GM18861 (cell line): ENCODE measurements around the gene HSD3B2.

Source experiments
- ATAC-seq: cut with Tn5 transposase; IDR thresholded peaks from one replicate; pipeline ENCODE4 v1.9.1; 2021; ENCODE audit not compliant: unreplicated experiment

Gene HSD3B2

DNA sequence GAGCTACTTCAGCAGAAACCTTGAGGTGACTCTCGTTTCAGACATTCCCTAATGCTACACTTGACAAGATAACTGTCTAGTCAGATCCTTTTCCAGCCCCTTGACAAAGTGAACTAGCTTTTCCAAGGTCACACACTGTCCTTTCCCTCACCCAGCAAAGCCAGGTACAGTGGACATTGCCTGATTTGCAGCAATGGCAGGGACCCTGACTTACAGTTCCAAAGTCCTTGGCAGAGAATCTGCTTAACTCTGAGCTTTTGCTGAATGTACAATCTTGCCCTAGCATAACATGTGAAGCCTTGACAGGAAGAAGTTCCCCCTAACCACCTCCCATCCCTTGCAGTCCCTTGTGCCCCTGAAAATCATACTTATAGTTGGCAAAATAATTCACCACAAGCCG is 37.1 kb downstream of the HSD3B2 start:
- ATAC-seq, result no peak

DNA sequence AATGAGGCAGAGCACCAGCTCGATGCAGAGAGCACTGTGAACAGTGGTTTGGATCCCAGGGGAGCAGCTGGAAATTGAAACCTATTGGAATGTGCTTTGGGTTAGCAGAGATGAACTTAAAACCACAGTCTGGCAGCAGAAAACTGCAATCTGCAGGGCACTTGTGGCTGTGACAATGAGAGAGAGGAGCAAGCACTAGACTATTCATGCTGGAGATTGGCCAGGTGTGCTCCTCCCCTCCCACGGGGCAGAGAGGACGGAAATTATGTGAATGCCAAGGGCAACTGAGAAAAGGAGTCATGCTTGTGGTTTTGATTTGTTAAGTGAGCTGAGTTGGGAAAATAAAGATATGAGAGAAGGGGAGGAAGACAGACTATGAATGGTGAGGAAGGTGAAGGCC is 38.1 kb downstream of the HSD3B2 start:
- no peak for ATAC-seq

DNA sequence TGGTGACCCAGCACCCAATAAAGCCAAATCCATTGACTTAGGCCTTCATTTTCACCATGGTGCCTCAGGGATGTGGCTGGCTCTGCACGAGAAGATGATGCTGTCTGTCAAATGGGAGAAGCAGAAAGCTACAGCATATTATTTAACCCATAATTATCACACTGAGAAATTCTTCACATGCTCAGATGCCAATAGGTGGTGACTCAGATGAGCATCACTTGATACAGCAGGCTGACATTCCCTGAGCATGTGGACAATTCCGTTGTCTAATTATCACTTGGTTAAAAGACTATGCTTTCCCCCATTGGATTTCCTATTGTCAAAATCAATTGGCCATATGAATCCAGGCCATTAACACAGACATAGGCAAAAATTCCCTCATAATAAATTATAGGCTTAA is 48.0 kb downstream of the HSD3B2 start:
- ATAC-seq, result no peak

DNA sequence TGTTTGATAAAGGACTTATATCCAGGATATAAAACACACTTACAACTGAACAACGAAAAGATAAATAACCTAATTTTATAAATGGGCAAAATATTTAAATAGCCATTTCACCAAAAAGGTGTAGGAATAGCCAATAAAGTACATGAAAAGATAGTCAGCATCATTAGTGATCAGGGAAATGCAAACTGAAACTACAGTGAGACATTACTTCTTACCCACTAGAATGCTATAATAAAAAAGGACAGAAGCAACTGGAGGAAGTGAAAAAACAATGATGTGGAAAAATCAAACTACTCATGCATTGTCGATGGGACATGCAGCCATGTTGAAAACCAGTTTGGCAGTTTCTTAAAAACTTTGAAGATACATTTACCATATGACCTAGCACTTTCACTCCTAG is 48.6 kb downstream of the HSD3B2 start:
- no peak for ATAC-seq

DNA sequence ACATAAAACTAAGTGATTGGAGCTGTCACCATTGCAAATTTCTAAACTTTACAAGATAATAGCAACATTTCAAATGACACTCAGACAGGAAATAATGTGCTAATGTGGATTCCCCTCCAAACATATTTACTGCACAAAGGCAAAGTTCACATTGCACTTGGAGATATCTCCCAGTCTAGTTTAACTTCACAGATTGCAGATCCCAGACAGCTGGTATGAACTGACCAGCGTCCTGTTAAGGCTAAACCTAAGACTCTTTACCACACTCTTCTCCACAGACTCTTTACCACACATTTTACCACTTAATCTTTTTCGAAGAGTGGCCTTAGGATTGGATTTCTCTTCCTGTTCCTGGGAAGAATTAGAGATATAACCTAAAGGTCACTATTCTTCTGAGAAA is 51.5 kb downstream of the HSD3B2 start:
- no peak for ATAC-seq

DNA sequence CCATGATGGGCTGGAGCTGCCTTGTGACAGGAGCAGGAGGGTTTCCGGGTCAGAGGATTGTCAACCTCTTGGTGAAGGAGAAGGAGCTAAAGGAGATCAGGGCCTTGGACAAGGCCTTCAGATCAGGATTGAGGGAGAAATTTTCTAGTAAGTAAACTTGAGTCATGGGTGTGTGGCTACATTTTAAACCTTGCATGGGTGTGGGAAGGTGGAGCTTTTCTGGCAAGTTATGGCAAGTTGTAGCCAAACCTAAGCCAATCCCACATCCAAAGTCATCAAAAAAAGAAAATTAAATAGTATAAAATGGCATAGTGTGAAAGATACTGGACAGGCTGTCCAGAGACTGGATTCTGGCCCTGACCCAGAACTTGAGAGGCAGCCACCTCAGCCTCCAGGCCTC is 52.3 kb downstream of the HSD3B2 start:
- ATAC-seq, result no peak

DNA sequence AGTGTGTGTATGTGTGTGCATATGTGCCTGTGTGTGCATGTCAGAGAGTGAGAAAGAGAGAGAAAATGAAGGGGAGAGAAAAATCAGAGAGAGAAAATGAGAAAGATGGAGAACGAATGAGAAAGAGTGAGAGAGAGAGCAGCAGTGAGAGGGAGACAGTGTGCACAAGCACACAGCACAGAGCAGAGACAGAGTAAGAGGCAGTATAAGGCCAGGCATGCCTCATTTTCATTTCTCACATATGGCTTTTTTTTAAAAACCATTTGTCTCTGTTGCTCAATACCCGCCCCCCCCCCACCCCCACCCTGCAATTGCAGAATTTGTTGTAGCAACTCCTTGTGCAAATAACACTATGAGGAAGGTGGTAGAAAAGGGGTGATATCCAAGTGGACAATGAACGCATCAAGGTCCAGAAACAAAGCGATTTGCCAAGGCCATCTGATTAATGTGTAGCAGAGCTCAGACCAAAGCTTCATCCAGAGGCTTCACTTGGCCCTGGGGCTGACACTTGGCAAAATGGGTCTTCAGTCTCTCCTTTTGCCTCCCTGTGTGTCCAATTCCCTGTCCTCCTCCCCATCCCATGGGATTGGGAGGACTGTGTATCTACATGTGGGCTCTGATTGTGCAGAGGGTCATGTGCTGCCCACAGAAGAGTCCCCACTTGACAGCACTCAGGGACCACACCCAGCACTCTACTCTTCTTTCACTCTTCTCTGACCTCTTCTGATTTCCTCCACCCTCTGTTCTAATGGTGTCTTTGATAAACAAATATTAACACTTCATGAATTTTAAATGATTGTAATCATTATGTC is 53.1 kb downstream of the HSD3B2 start:
- no peak for ATAC-seq

DNA sequence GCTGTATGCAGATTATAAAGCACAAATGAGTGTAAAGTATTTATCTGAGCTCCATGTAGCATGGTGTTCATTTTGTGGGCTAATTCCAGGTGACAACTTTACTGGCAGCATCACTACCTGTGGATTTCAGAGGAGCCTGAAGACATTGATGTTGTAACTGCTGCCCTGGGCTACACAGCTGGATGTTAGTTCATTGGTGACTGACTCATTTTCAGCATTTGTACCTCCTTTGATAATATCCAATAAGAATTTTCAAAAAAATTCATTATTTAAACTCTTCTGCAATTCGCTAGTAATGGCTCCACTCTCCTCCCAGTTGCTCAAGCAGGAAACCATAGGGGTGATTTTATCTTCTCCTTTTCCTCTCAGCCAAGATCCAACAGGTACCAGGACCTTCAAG is 54.8 kb downstream of the HSD3B2 start:
- no peak for ATAC-seq

DNA sequence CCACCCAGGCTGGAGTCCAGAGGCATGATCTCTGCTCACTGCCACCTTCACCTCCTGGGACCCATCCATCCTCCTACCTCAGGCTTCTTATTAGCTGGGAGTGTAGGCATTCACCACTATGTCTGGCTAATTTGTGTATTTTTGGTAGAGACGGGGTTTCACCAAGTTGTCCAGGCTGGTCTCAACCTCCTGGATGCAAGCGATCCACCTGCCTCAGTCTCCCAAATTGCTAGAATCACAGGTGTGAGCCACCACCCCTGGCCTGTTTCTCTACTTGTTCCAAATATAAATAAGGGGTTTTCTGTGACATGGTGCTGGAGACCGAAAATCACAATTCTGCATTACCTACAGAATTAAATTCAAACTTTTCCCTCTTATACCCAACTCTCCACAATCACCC is 55.4 kb downstream of the HSD3B2 start:
- no peak for ATAC-seq

DNA sequence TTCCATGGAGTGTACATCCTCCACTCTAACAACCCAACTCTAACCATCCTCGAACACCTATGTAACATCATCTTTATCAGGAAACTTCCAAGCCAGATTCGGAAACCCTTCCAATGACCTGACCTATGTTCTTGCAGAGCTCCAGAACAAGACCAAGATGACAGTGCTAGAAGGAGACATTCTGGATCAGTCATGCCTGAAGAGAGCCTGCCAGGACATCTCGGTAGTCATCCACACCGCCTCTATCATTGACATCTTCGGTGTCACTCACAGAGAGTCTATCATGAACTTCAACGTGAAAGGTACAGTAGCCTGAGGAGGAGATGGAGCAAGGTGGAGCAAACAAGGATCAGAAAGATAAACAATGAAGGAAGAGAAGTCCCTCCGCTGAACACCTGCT is 56.0 kb downstream of the HSD3B2 start:
- ATAC-seq, result no peak

DNA sequence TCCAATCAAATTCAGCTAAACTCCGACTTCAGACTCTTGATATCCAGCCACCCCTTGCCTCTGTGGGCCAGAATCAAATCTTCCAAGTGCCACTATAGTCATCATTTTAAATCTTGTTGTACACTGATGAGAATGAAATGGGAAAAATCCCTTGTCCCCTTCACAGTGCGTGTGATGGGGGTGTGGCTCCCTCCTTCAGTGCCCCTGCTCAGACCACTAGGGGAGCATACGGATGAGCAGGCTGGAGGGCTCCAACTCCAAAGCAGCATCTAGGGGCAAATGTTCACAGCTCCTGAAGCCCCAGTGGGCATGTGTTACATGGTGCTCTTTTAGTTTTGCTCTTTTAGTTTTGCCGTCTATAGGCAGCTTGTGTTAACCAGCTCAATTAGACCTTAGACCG is 56.6 kb downstream of the HSD3B2 start:
- ATAC-seq, result no peak

DNA sequence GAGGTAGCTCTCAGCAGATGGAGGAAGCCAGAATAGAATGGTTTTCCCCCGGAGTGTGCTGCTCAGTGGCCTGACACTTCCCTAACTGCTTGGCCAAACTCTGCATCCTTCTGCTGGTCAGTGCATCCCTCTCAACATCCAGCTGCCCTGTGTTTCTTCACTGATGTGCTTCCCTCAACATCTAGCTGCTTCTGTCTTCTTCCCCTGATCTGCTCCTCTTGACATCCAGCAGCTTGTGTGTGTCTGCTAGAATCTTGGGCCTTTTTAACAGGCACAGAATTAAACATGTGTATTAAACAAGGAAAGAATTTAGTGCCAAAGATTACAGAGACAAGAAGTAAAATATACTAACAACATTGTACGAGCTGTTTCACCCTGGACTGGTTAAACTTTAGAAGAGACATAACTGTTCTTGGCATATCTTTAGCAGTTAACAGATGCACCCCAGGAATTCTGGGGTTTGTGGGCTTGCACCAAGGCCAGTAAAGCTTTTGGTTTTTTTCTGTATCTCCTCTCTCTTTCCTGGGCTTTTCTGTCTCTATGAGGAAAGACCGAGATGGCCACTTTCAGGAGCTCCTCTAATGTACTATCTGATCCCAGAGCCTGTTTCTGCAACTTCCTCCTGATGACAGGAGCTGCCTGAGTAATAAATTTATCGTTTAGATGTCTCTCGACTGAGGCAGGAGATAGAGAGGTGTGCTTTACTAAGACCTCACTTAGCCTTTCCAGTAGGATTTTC is 57.3 kb downstream of the HSD3B2 start:
- ATAC-seq, result no peak
